IMR-90 (cell line): ENCODE data around the gene SRRM1.

Experiments
- CEBPB ChIP-seq: IDR thresholded peaks from 2 replicates; pipeline ENCODE4 v1.6.1; 2012; ENCODE audit warnings: low read depth, low read length, improper control_type of control experiment
- FOS ChIP-seq: fragments of 150-350 bp; IDR thresholded peaks from 2 replicates; pipeline ENCODE4 v1.6.1; 2016; ENCODE audit warnings: low read depth, low read length
- MAFK ChIP-seq: IDR thresholded peaks from 2 replicates; pipeline ENCODE4 v1.6.1; 2012; ENCODE audit warnings: low read depth, low read length, improper control_type of control experiment
- MXI1 ChIP-seq: IDR thresholded peaks from 2 replicates; pipeline ENCODE4 v1.6.1; 2012; ENCODE audit warnings: low read depth, mild to moderate bottlenecking, low read length, moderate library complexity, borderline replicate concordance
- POLR2A ChIP-seq: IDR thresholded peaks from 2 replicates; pipeline ENCODE4 v1.6.1; 2012; ENCODE audit warnings: mild to moderate bottlenecking, low read depth, low read length
- SMC3 ChIP-seq: fragments of 150-350 bp; IDR thresholded peaks from 2 replicates; pipeline ENCODE4 v1.6.1; 2016; ENCODE audit warnings: low read depth, mild to moderate bottlenecking, antibody characterized with exemption, low read length, moderate library complexity
- TF ChIP-seq, protein P1 (sequence below): conservative IDR thresholded peaks from 2 replicates; pipeline ENCODE4 v1.5.1; 2012; ENCODE audit warnings: mild to moderate bottlenecking, low read depth, low read length, improper control_type of control experiment
- TF ChIP-seq, protein P2 (sequence below): fragments of 150-350 bp; IDR thresholded peaks from 2 replicates; pipeline ENCODE4 v1.6.1; 2017; ENCODE audit warnings: mild to moderate bottlenecking, antibody characterized with exemption, low read length, low read depth

DNA sequence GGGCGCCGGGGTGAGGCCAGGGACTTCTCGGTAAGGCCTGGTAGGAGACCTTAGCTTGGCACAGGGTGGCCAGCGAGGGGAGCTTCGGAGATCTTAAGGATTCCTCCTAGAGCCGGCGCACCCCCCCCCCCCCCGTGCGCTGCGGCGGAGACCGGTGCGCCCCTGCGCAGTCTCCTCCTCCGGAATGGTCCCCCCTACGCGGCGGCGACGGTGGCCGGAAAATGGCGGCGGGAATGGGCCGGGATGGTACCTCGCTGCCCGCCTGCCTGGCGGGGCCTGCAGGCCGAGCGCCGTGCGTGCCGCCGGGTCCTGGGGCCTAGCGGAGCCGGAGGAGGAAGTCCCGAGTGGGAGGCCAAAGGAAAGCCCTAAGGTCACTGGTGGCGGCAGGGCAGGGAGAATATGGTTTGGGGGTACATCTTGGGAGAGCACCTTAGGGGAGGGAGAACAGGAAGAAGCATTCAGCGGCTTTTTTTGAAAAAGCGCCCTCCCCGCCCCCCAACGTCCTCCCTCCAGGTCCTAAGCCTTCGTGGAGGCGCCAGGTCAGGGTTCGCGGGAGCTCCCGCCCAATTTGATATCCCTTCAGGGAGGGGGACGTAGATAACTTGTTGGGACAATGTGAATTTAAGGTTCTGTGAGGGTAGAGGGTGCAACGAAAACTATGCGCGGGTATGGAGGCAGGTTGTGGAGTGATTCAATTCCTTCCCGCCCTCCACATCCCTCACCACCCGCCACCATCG, 429 bp downstream of the SRRM1 start:
- TF ChIP-seq, protein P1, sequence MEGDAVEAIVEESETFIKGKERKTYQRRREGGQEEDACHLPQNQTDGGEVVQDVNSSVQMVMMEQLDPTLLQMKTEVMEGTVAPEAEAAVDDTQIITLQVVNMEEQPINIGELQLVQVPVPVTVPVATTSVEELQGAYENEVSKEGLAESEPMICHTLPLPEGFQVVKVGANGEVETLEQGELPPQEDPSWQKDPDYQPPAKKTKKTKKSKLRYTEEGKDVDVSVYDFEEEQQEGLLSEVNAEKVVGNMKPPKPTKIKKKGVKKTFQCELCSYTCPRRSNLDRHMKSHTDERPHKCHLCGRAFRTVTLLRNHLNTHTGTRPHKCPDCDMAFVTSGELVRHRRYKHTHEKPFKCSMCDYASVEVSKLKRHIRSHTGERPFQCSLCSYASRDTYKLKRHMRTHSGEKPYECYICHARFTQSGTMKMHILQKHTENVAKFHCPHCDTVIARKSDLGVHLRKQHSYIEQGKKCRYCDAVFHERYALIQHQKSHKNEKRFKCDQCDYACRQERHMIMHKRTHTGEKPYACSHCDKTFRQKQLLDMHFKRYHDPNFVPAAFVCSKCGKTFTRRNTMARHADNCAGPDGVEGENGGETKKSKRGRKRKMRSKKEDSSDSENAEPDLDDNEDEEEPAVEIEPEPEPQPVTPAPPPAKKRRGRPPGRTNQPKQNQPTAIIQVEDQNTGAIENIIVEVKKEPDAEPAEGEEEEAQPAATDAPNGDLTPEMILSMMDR = no peak
- TF ChIP-seq CEBPB (no peak), POLR2A (no peak), MAFK (no peak), MXI1 (no peak), FOS (no peak), SMC3 (no peak)
- TF ChIP-seq, protein P2, sequence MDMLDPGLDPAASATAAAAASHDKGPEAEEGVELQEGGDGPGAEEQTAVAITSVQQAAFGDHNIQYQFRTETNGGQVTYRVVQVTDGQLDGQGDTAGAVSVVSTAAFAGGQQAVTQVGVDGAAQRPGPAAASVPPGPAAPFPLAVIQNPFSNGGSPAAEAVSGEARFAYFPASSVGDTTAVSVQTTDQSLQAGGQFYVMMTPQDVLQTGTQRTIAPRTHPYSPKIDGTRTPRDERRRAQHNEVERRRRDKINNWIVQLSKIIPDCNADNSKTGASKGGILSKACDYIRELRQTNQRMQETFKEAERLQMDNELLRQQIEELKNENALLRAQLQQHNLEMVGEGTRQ = no peak
